ENCODE measurements around the gene CFAP46. TPM values are rescaled to one million over a fixed set of nuclear protein-coding genes. Genes with fewer than 3 reads are reported as not detected.
"Not testable (repeated sequence)": the region's sequence is repeated elsewhere in the genome, so short reads cannot be mapped to it uniquely, and the experiment has no call there.

CFAP46 gene
- total and polyA plus RNA-seq, 2 of the 4 experiments (the other 2 are of a cell fraction): 1.3 to 1.8 TPM

DNA sequence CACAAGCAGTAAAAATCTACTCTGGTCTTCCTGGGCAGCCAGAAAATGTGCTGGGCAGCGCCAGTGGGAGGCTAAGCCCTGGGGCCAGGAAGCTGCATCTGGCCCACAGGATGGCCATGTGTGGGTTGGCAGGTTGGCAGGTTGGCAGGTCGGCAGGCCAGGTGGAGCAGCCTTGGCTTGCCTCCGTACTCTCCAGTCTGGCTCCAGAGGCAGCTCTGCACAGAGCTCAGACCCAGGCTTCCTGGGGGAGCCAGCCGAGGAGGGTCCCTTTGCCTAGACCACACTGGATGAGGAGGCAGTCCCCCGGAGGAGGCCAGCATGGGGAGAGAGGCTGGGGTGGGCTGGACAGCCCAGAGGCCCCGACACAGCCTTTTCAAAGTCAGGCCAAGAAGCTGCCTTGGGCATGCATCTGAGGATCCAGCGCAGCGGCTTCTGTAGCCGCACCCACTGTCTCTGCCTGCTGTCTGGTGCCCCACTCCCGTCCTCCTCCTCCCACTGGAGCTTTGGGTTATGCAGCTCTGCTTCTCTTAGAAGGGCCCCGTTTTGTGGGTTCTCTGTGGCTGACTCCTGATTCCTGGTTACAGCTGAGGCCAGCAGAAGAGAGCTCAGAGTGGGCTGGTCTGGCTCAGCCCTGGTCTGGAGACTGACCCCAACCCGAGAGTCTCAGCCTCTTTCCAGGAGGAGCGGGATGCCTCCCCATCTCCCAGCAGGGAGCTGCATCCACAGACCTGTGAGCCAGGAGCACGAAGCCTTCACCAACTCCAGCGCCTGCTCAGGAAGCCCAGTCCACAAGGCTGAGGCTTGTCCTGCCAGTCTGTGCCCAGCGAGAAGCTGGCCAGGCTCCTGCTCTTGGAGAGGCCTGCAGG lies 44.6 kb downstream of the CFAP46 start (continued):
- TF ChIP-seq BHLHE40 (IDR thresholded peaks at IDR 0.05; ENCODE audit: low read depth, low read length): no peak

DNA sequence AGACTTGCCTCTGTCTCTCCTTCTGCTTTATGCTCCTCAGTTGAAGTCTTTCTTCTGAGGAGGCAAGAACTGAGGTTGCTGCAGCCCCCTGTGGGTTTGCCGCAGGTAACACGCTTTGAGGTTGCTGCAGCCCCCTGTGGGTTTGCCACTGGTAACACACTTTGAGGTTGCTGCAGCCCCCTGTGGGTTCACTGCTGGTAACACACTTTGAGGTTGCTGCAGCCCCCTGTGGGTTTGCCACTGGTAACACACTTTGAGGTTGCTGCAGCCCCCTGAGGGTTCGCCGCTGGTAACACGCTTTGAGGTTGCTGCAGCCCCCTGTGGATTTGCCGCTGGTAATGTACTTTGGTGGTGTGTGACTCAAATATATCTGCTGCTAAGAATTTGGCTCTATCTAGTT lies 48.6 kb downstream of the CFAP46 start:
- H4K8ac ChIP-seq (ENCODE audit: low read depth in 2 of 2, low read length in 2 of 2); H3K23ac ChIP-seq (ENCODE audit: low read depth, low read length); H3K18ac ChIP-seq (ENCODE audit: low read depth, low read length); H3K9ac ChIP-seq (ENCODE audit: low read depth, low read length); H3K4me1 ChIP-seq (ENCODE audit: control insufficient read depth, insufficient read depth, low read length); DNase-seq; ATAC-seq (ENCODE audit: low read depth); intact Hi-C loops (cut with micrococcal nuclease); H3K4ac ChIP-seq (ENCODE audit: low read depth, low read length); CTCF ChIA-PET; H3K79me1 ChIP-seq (ENCODE audit: low read depth in 1 of 2, low read length in 2 of 2); H3K56ac ChIP-seq (ENCODE audit: extremely low read depth, insufficient read depth, low read length); H2BK15ac ChIP-seq (ENCODE audit: low read depth, low read length); BruUV-seq (replicated peaks); H2BK20ac ChIP-seq (ENCODE audit: low read depth, low read length); H3K14ac ChIP-seq (replicated peaks; ENCODE audit: low read depth, low read length); H4K91ac ChIP-seq (ENCODE audit: insufficient read depth, low read depth, low read length); H3K4me3 ChIP-seq (ENCODE audit: insufficient read depth, low read depth, low read length); H2BK120ac ChIP-seq (ENCODE audit: low read depth, low read length); POLR2A ChIA-PET (ENCODE audit: unreplicated experiment); H2AK9ac ChIP-seq (replicated peaks; ENCODE audit: low read depth, low read length, poor library complexity); H2BK5ac ChIP-seq (ENCODE audit: low read depth, low read length, poor library complexity, severe bottlenecking); H2AK5ac ChIP-seq (ENCODE audit: low read depth, low read length); H3K4me2 ChIP-seq (ENCODE audit: low read depth, low read length); H4K5ac ChIP-seq (ENCODE audit: low read depth, low read length); dilution Hi-C loops (cut with HindIII; ENCODE audit: low sequenced_read_pairs, unreplicated experiment); H3K9me1 ChIP-seq (ENCODE audit: insufficient read depth, low read length); H3K36me3 ChIP-seq (ENCODE audit: control insufficient read depth, insufficient read depth, low read length); H2AFZ ChIP-seq (replicated peaks; ENCODE audit: low read length, poor library complexity); H3K27ac ChIP-seq (ENCODE audit: insufficient read depth, low read length); in situ Hi-C loops (cut with MboI; ENCODE audit: low sequenced_read_pairs); H4K20me1 ChIP-seq (ENCODE audit: insufficient read depth, low read length); H3K9me3 ChIP-seq (ENCODE audit: control insufficient read depth, insufficient read depth, low read length): not testable (repeated sequence)
- TF ChIP-seq, protein P1, sequence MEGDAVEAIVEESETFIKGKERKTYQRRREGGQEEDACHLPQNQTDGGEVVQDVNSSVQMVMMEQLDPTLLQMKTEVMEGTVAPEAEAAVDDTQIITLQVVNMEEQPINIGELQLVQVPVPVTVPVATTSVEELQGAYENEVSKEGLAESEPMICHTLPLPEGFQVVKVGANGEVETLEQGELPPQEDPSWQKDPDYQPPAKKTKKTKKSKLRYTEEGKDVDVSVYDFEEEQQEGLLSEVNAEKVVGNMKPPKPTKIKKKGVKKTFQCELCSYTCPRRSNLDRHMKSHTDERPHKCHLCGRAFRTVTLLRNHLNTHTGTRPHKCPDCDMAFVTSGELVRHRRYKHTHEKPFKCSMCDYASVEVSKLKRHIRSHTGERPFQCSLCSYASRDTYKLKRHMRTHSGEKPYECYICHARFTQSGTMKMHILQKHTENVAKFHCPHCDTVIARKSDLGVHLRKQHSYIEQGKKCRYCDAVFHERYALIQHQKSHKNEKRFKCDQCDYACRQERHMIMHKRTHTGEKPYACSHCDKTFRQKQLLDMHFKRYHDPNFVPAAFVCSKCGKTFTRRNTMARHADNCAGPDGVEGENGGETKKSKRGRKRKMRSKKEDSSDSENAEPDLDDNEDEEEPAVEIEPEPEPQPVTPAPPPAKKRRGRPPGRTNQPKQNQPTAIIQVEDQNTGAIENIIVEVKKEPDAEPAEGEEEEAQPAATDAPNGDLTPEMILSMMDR (conservative IDR thresholded peaks at IDR 0.05; ENCODE audit: low read depth, low read length): peak; percentile 41
- 20% methylated on average over 1 of the region's 6 CpGs; no CpG with 5 or more reads in 1 of the 2 experiments for WGBS, 2 experiments (ENCODE audit: extremely low coverage in 2 of 2, insufficient read length in 1 of 2)
- peaks cover 34% of the 10 kb centered on the region for H3K27me3 ChIP-seq (ENCODE audit: control insufficient read depth, insufficient read depth, low read length)
